H1 (cell line): ENCODE results near the gene RPL18A. TPM values are rescaled to one million over a fixed set of nuclear protein-coding genes. Genes with fewer than 3 reads are reported as not detected.

Experiments used
- SP1 ChIP-seq: IDR thresholded peaks from 2 replicates; pipeline ENCODE4 v1.6.1; 2011; ENCODE audit warnings: low read depth, low read length
- polyA plus RNA-seq, 7 experiments: library from polyadenylated mRNA; depleted of rRNA in 3 of 7; stranded (reverse) in 5 of 7; unstranded in 2 of 7; fragments of >200 nt in 5 of 7; fragments of 200-250 nt in 2 of 7; gene quantifications; 1 replicate in 5 of 7; 2 replicates in 1 of 7; 4 replicates in 1 of 7; pipeline versions ENCODE4 v1.2.1 to v1.2.3, GENCODE V29; 2011 to 2013; ENCODE audit warnings: missing spikeins in 2 of 7, mixed read lengths in 2 of 7
- total RNA-seq: library from RNA; stranded (reverse); fragmentation: NEBNext Ultra II Directional; extraction: Animal tissue kit (Norgen Biotek cat#: 25700); gene quantifications from 2 replicates; pipeline ENCODE4 v1.2.1, GENCODE V29; 2021

Gene RPL18A
- total and polyA plus RNA-seq, 2 of the 8 experiments (the other 6 are each of a cell fraction or from before 2014, with no cell fraction given), result 2,749 to 3,938 TPM

DNA sequence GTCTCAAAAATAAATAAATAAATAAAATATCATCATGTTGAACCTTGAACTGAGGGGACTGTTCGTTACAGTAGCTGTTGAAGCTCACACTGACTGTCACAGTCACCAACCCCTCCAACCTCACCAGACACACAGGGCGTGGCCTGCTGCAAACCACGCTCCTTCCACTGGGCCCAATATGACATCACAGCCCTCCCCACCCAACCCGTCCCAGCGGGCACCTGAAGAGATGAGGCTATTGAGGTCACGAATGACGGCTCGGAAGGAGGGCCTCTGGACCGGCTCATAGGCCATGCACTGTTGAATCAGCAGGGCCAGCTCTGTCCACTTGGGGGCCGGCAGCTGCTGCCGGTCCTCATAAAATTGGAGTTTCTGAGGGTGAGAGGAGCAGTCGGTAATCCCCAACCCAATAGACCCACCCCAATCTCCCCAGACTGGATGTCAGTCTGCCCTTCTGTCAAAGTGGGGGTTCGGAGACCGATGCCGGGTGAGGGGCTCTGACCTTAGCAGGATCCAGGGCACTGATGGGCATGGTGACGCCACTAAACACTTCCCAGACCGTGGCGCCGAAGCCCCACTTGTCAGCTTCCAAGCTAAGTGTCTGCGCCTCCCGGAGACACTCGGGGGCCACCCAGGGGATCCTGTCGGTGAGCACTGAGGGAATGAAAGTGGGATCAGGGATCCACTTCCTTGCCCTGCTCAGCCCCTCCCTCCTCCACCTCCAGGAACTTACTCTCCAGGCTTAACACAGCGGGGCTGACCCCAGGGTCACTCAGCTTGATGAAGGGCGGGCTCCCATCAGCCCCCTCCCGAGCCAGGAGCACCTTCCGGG lies 25.1 kb upstream of the RPL18A start (continued):
- no peak for TF ChIP-seq SP1
- TF ChIP-seq, all 59 proteins: peak for 3
